ENCODE measurements around the gene COX6A1.
"Not testable (repeated sequence)": the region's sequence is repeated elsewhere in the genome, so short reads cannot be mapped to it uniquely, and the experiment has no call there.

The COX6A1 gene

GRCh38 chr12:120466560-120467315 lies 28.8 kb downstream of the COX6A1 start:
- DNase-seq (ENCODE audit: low read depth in 4 of 4, low spot score in 1 of 4) = no peak

- no peak for DNase-seq (ENCODE audit: low read depth in 4 of 4, low spot score in 1 of 4)
These were observed 29.5 kb downstream of the COX6A1 start for GRCh38 chr12:120467439-120467838.

GRCh38 chr12:120468325-120468820 lies 30.5 kb downstream of the COX6A1 start:
- DNase-seq (ENCODE audit: low read depth in 4 of 4, low spot score in 1 of 4) = no peak

GRCh38 chr12:120468821-120469449 lies 31.0 kb downstream of the COX6A1 start:
- peak in 2 of 4 experiments; percentile 34 to 42 for DNase-seq (ENCODE audit: low read depth in 4 of 4, low spot score in 1 of 4)

- DNase-seq (ENCODE audit: low read depth in 4 of 4, low spot score in 1 of 4) = peak; percentile 90 to 96 (median 94)
These were observed 31.7 kb downstream of the COX6A1 start, which contains the start of gene SRSF9 for GRCh38 chr12:120469450-120470149. TSS of gene SRSF9 (minus strand) at chr12:120469748. CDS start at chr12:120469609, 139 bp downstream.

GRCh38 chr12:120470150-120470784 lies 32.4 kb downstream of the COX6A1 start:
- no peak for DNase-seq (ENCODE audit: low read depth in 4 of 4, low spot score in 1 of 4)

GRCh38 chr12:120472521-120472920 lies 34.6 kb downstream of the COX6A1 start:
- DNase-seq (ENCODE audit: low read depth in 4 of 4, low spot score in 1 of 4) = no peak

GRCh38 chr12:120473807-120474615 lies 36.1 kb downstream of the COX6A1 start:
- DNase-seq (ENCODE audit: low read depth in 4 of 4, low spot score in 1 of 4) = no peak

GRCh38 chr12:120474616-120474960 lies 36.7 kb downstream of the COX6A1 start:
- no peak for DNase-seq (ENCODE audit: low read depth in 4 of 4, low spot score in 1 of 4)

GRCh38 chr12:120475643-120476042 lies 37.7 kb downstream of the COX6A1 start:
- DNase-seq (ENCODE audit: low read depth in 4 of 4, low spot score in 1 of 4) = no peak

GRCh38 chr12:120479458-120479857 lies 41.5 kb downstream of the COX6A1 start:
- DNase-seq (ENCODE audit: low read depth in 4 of 4, low spot score in 1 of 4) = no peak

- DNase-seq (ENCODE audit: low read depth in 4 of 4, low spot score in 1 of 4) = no peak
These were observed 42.3 kb downstream of the COX6A1 start for GRCh38 chr12:120480211-120480610.

GRCh38 chr12:120481022-120481767 lies 43.3 kb downstream of the COX6A1 start:
- DNase-seq (ENCODE audit: low read depth in 4 of 4, low spot score in 1 of 4) = no peak

- DNase-seq (ENCODE audit: low read depth in 4 of 4, low spot score in 1 of 4) = no peak
These were observed 45.7 kb downstream of the COX6A1 start for GRCh38 chr12:120483621-120484020.

GRCh38 chr12:120485961-120486881 lies 48.3 kb downstream of the COX6A1 start:
- no peak for DNase-seq (ENCODE audit: low read depth in 4 of 4, low spot score in 1 of 4)

- not testable (repeated sequence) for DNase-seq (ENCODE audit: low read depth in 4 of 4, low spot score in 1 of 4)
These were observed 49.6 kb downstream of the COX6A1 start for GRCh38 chr12:120487552-120487951.

GRCh38 chr12:120488057-120488640 lies 50.2 kb downstream of the COX6A1 start:
- DNase-seq (ENCODE audit: low read depth in 4 of 4, low spot score in 1 of 4) = no peak

- DNase-seq (ENCODE audit: low read depth in 4 of 4, low spot score in 1 of 4) = no peak
These were observed 51.1 kb downstream of the COX6A1 start for GRCh38 chr12:120489018-120489417.

Measured in stimulated activated CD4-positive, alpha-beta T cell treated with anti-CD3 and anti-CD28 coated beads, Interleukin-1b, Interleukin-23, amount 100 ng/mL, for 24 hours (primary cell).